ENCODE data around the gene ENDOG.
"Not testable (repeated sequence)": the region's sequence is repeated elsewhere in the genome, so short reads cannot be mapped to it uniquely, and the experiment has no call there.

Gene ENDOG

DNA sequence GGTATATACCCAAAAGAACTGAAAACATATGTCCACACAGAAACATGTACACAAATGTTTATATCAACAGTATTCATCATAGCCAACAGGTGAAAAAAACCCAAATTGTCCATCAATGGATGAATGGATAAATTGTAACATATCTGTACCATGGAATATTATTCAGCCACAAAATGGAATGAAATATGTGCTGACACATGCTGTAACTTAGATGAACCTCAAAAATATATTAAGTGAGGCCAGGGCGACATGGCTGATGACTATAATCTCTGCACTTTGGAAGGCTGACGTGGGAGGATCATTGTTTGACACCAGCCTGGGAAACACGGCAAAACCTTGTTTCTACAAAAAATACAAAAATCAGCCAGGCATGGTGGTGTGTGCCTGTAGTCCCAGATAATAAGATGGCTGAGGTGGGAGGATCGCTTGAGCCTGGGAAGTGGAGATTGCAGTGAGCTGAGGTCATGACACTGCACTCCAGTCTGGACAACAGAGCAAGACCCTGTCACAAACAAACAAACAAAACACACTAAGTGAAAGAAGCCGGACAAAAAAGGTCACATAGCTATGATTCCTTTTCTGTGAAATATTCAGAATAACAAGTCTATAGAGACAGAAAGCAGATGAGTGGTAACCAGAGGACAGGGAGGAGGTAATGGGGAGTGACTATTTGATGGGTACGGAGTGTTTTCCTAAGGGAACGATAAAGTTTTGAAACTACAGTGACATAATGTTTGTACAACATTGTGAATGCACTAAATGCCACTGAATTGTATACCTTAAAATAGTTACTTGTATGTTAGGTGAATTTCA lies 52.0 kb downstream of the ENDOG start:
- DNase-seq = no peak

DNA sequence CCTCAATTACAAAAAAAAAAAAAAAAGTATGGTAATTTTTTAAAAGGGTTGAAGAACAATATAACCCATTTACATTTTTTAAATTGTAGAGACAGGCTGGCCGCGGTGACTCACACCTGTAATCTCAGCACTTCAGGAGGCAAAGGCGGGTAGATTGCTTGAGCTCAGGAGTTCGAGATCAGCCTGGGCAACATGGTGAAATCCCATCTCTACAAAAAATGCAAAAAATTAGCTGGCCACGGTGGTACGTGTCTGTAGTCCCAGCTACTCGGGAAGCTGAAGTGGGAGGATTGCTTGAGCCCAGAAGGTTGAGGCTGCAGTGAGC lies 52.6 kb downstream of the ENDOG start:
- DNase-seq = not testable (repeated sequence)

All from hematopoietic multipotent progenitor cell treated with erythropoietin and hydrocortisone succinate and interleukin-3 and kit ligand, for 8 days (in vitro differentiated cells).